ENCODE results near the gene LYRM4.

Gene LYRM4

DNA sequence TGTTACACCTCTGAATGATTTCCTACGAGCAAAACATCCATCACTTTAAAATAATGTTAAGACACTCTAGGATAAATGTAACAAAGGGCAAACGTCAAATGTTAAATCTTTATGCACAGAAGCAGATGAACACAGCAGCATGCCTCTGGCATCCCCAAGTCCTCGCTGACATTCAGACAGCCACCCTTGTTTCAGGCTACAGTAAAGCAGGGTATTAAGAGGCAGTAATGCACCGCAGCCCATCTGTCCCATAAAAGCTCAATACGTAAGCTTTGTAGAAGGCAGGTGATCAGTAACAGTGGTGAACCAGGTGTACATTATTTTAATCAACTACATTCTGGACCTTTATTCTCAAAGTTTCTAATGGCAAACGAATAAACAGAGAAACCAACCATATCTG lies 110.9 kb downstream of the LYRM4 start:
- no peak overlapping the region for H3K4me3 ChIP-seq (ENCODE audit: low read depth, low read length)
- TF ChIP-seq, protein P1, sequence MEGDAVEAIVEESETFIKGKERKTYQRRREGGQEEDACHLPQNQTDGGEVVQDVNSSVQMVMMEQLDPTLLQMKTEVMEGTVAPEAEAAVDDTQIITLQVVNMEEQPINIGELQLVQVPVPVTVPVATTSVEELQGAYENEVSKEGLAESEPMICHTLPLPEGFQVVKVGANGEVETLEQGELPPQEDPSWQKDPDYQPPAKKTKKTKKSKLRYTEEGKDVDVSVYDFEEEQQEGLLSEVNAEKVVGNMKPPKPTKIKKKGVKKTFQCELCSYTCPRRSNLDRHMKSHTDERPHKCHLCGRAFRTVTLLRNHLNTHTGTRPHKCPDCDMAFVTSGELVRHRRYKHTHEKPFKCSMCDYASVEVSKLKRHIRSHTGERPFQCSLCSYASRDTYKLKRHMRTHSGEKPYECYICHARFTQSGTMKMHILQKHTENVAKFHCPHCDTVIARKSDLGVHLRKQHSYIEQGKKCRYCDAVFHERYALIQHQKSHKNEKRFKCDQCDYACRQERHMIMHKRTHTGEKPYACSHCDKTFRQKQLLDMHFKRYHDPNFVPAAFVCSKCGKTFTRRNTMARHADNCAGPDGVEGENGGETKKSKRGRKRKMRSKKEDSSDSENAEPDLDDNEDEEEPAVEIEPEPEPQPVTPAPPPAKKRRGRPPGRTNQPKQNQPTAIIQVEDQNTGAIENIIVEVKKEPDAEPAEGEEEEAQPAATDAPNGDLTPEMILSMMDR (IDR thresholded peaks at IDR 0.05; ENCODE audit: insufficient read depth, low read length, missing control alignments), result no peak
- no peak for DNase-seq (ENCODE audit: low read depth, low spot score)
- POLR2A ChIA-PET, result no interaction called here
- CTCF ChIA-PET, result interaction anchor here (1.0 to 13.6 kb wide), 5 partner anchors 8 to 253 kb away, joined by 3 to 129 read pairs (median 4); no protein-coding TSS in a partner anchor

DNA sequence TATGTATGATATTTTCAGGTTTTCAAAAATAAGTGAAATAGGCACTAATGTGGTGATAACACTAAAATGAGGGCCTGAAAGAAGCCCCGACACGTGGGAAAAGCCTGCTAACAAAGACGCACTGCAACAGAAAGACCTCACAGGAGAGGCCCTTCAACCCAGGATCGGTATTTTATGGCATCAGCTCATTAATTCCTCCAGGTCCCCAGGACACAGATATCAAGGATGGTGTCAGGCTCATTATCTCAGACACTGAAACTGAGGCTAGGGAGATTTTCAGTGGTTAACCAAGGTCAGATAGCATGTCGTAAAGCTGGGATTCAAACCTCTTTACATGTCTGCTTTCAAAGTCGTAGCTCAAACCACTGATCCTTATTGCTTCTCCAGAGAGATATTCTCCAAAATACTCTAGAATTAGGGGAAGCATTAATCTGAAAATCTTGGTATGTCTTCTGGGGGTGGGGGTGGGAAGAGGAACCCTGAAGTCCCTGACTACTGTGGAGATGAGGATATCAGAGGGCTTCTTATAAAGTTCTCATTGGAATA lies 111.5 kb downstream of the LYRM4 start:
- TF ChIP-seq, protein P1 (IDR thresholded peaks at IDR 0.05; ENCODE audit: insufficient read depth, low read length, missing control alignments), result no peak
- CTCF ChIA-PET, result interaction anchor here (0.8 to 13.6 kb wide), 6 partner anchors 9 to 254 kb away, joined by 3 to 129 read pairs (median 13); no protein-coding TSS in a partner anchor
- POLR2A ChIA-PET, result no interaction called here
- H3K4me3 ChIP-seq (ENCODE audit: low read depth, low read length), result no peak overlapping the region
- no peak for DNase-seq (ENCODE audit: low read depth, low spot score)

DNA sequence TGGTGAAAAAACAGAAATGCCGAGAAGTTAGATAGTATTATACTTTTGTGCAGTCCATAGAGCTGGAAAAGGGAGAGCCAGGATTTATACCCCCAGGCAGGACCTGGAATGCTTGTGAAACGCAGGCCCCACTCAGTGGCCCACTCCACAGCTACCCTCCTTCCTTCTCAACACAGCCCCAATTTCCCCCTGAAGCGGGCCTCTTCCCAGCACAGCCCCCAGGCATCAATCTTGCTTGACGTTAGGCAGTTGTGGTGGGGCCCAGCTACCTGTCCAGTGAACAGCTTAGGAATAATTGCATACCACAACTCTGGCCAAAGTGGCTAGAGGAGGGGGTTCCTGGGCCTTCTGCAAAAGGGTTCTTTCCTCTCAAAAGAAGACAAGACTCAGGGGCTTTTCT lies 114.4 kb downstream of the LYRM4 start:
- ChIA-PET POLR2A (no interaction called here), CTCF (interaction anchor here (0.8 to 13.6 kb wide), 14 partner anchors 12 to 276 kb away, joined by 3 to 129 read pairs (median 3); partner anchors contain the start of gene LYRM4)
- TF ChIP-seq, protein P1 (IDR thresholded peaks at IDR 0.05; ENCODE audit: insufficient read depth, low read length, missing control alignments), result no peak
- no peak overlapping the region for H3K4me3 ChIP-seq (ENCODE audit: low read depth, low read length)
- DNase-seq (ENCODE audit: low read depth, low spot score), result no peak

DNA sequence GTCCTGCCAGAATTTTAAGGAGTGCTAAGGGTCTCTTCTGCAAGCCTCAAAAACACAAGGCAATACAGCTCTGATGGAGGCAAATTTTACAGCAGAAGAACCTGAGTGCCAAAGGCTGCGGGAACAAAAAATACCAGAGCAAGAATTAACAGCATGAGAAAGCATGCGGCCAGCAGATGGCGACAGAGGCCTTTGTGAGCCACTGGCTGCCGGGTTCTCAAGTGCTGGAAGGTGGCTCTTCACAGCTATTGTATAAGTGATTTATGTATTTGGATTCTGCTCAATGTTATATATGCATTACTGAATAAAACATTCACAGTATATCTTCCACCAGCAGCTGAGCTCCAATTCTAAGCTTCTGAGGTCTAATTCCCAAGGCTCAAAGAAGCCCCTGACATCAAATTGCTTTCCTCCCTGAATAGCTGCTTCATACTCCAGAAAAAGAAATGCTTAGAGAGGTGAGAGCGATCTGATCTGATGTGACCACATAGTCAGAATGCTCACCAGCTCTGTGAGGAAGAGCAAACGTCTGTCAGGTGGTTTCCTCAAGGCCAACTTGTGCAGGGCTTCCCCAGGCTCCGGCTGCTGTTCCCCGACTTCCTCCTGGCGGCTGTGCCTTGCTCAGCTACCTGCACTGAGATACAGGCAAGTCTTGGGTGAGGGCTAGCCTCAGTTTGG lies 117.0 kb downstream of the LYRM4 start:
- DNase-seq (ENCODE audit: low read depth, low spot score), result no peak
- TF ChIP-seq, protein P1 (IDR thresholded peaks at IDR 0.05; ENCODE audit: insufficient read depth, low read length, missing control alignments), result peak; percentile 86
- ChIA-PET CTCF (interaction anchor here (0.6 to 13.6 kb wide), 80 partner anchors 8 to 1403 kb away, joined by 3 to 129 read pairs (median 6); partner anchors contain the start of genes FARS2 and LYRM4), POLR2A (interaction anchor here (0.6 to 1.2 kb wide), 2 partner anchors 117 to 207 kb away, joined by 3 to 4 read pairs; partner anchors contain the start of genes FARS2 and LYRM4)
- H3K4me3 ChIP-seq (ENCODE audit: low read depth, low read length), result no peak overlapping the region

DNA sequence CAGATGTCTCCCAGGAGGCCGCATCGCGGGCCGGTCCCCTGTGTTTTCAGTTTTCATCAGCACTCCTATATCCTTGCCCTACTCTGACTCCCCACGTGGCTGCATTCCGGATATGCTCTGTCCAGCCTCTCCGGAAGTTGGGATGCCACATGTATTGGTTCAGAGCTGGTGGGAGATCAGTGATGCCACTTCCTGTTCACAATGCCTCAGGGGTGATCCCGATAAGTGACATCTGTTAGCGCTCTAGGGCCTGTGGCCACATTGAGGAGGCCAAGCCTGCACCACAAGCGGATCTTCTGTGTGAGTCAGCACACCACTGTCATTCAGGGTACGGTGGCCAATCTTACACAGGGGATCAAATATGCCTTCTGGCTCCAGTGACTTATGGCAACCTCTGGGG lies 117.8 kb downstream of the LYRM4 start:
- TF ChIP-seq, protein P1 (IDR thresholded peaks at IDR 0.05; ENCODE audit: insufficient read depth, low read length, missing control alignments), result no peak
- H3K4me3 ChIP-seq (ENCODE audit: low read depth, low read length), result no peak overlapping the region
- POLR2A ChIA-PET, result no interaction called here
- CTCF ChIA-PET, result interaction anchor here (0.6 to 13.6 kb wide), 66 partner anchors 10 to 1404 kb away, joined by 3 to 129 read pairs (median 6); partner anchors contain the start of genes FARS2 and LYRM4
- DNase-seq (ENCODE audit: low read depth, low spot score), result no peak

DNA sequence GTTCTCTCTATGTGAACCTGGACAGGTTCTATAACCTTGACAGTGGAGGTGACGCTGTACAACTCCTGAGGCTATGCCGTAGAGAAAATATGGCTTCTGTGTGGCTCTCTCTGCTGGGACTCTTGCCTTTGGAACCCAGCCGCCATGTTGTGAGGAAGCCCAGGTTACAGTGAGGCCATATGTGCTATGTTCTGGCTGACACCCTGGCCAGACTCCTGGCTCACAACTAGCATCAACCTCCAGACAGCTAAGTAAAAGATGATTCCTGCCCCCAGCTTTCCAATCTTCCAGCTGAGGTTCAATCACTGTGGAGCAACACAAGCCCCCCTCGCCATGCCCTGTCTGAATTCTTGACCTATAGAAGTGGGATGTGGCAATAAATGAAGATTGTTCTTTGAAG lies 118.6 kb downstream of the LYRM4 start:
- H3K4me3 ChIP-seq (ENCODE audit: low read depth, low read length), result no peak overlapping the region
- POLR2A ChIA-PET, result no interaction called here
- no peak for DNase-seq (ENCODE audit: low read depth, low spot score)
- TF ChIP-seq, protein P1 (IDR thresholded peaks at IDR 0.05; ENCODE audit: insufficient read depth, low read length, missing control alignments), result no peak
- CTCF ChIA-PET, result interaction anchor here (1.2 to 13.6 kb wide), 10 partner anchors 8 to 1404 kb away, joined by 3 to 129 read pairs (median 4); no protein-coding TSS in a partner anchor

Measured in AG04449 (cell line).